ENCODE data around the gene CHST12.
A peak's percentile ranks its signal among the peaks of the same experiment; 100 is the strongest.
"Not testable (repeated sequence)": the region's sequence is repeated elsewhere in the genome, so short reads cannot be mapped to it uniquely, and the experiment has no call there.

CHST12 gene

GRCh38 chr7:2416650-2417049, 13.2 kb downstream of the CHST12 start:
- Histone ChIP-seq H3K27ac (no peak overlapping the region), H3K27me3 (no peaks in the 10 kb centered on the region), H3K9me3 (no peaks in the 10 kb centered on the region), H3K4me3 (no peak overlapping the region), H3K36me3 (no peaks in the 10 kb centered on the region), H3K4me1 (peaks cover 0 to 45% (median 18%) of the 10 kb centered on the region in 4 donors)
- DNase-seq = no peak
- intact Hi-C loops (cut with DNase I; ENCODE audit: low total_unique reads) = no loop called here
- TF ChIP-seq CTCF (IDR thresholded peaks at IDR 0.05) = no peak

DNA sequence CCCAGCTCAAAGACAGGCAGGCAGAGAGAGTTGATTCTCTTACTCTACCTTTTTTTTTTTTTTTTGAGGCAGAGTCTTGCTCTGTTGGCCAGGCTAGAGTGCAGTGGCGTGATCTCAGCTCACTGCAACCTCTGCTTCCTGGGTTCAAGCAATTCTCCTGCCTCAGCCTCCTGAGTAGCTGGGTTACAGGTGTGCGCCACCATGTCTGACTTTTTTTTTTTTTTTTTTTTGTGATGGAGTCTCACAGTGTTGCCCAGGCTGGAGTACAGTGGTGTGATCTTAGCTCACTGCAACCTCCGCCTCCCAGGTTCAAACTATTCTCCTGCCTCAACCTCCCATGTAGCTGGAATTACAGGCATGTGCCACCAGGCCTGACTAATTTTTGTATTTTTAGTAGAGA, 13.8 kb downstream of the CHST12 start:
- H3K36me3 ChIP-seq; H3K27me3 ChIP-seq; H3K9me3 ChIP-seq; intact Hi-C loops (cut with DNase I; ENCODE audit: low total_unique reads); H3K4me3 ChIP-seq; DNase-seq: not testable (repeated sequence)
- Histone ChIP-seq H3K27ac (peak overlapping the region in 1 of 2 donors; percentile 39), H3K4me1 (peaks cover 0 to 40% (median 16%) of the 10 kb centered on the region in 4 donors)

GRCh38 chr7:2417981-2418481, 14.6 kb downstream of the CHST12 start:
- intact Hi-C loops (cut with DNase I; ENCODE audit: low total_unique reads) = no loop called here
- Histone ChIP-seq H3K9me3 (no peaks in the 10 kb centered on the region), H3K4me1 (peaks cover 0 to 31% (median 8%) of the 10 kb centered on the region in 4 donors), H3K4me3 (no peak overlapping the region), H3K27ac (peak overlapping the region in 1 of 2 donors; percentile 39), H3K36me3 (peaks cover 0 to 4% (median 0%) of the 10 kb centered on the region in 3 donors), H3K27me3 (no peaks in the 10 kb centered on the region)
- TF ChIP-seq CTCF (IDR thresholded peaks at IDR 0.05) = no peak
- DNase-seq = peak in 1 of 2 donors; percentile 71

DNA sequence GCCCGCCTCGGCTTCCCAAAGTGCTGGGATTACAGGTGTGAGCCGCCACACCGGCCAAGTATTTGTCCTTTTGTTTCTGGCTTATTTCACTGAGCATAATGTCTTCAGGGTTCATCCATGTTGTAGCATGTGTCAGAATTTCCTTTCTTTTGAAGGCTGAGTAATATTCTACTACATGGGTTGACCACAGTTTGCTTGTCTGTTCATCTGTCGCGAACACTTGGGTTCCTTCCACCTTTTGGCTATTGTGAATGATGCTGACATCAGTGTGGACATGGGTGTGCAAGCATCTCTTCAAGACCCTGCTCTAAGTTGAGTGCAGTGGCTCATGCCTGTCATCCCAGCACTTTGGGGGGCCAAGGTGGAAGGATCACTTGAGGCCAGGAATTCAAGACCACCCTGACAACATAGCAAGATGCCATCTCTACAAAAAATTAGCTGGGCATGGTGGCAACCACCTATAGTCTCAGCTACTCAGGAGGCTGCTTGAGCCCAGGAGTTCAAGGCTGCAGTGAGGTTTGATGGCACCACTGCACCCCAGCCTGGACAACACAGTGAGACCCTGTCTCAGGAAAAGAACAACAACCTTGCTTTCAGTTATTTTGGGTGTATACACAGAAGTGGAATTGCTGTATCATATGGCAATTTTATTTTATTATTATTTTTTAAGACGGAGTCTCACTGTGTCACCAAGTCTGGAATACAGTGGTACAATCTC, 17.0 kb downstream of the CHST12 start:
- DNase-seq = no peak
- intact Hi-C loops (cut with DNase I; ENCODE audit: low total_unique reads) = no loop called here
- no peak for TF ChIP-seq CTCF (IDR thresholded peaks at IDR 0.05)
- no peak overlapping the region for H3K27ac ChIP-seq
- no peaks in the 10 kb centered on the region for H3K27me3 ChIP-seq
- peaks cover 0 to 4% (median 0%) of the 10 kb centered on the region in 3 donors for H3K36me3 ChIP-seq
- H3K4me3 ChIP-seq = no peak overlapping the region
- H3K4me1 ChIP-seq = peaks cover 0 to 16% (median 5%) of the 10 kb centered on the region in 4 donors
- H3K9me3 ChIP-seq = no peaks in the 10 kb centered on the region

DNA sequence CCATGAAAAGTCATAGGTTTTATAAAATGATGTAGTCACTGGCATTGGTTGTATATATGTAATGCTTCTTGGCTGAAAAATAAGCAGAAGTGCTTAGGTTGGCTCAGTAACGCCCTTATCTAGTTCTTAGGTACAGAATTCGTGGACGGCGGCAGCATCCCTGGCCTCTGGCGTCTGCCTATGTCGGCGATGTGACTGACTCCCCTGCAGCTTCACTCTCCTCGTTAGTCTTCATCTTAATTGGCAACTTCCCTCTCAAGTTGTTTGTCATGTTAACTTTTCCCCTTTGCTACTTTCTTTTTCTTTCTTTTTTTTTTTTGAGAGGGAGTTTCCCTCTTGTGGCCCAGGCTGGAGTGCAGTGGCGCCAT, 18.5 kb downstream of the CHST12 start:
- H3K9me3 ChIP-seq = no peaks in the 10 kb centered on the region
- H3K4me3 ChIP-seq = no peak overlapping the region
- no peak for TF ChIP-seq CTCF (IDR thresholded peaks at IDR 0.05)
- H3K27ac ChIP-seq = no peak overlapping the region
- H3K4me1 ChIP-seq = peaks cover 0 to 16% (median 5%) of the 10 kb centered on the region in 4 donors
- no peaks in the 10 kb centered on the region for H3K27me3 ChIP-seq
- no peak for DNase-seq
- peaks cover 0 to 4% (median 0%) of the 10 kb centered on the region in 3 donors for H3K36me3 ChIP-seq
- intact Hi-C loops (cut with DNase I; ENCODE audit: low total_unique reads) = no loop called here

DNA sequence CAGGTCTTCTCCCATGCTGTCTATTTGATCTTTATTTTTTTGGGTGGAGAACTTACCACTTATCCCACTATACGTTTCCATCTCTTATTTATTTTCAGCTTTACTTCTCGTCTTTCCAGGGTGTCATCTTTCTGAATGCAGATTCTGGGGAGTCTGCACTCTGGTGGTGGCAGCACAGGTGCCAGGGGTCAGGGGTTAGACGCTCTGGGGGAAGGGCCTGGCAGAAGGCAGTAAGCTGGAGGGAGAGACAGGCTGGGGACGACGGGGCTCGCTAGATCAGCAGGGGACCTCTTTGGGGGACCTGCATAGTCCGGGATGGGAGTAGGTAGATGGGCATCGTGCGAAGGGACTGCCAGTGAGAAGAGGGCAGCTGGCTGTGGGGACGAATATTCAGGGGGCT, 22.3 kb downstream of the CHST12 start:
- Histone ChIP-seq H3K4me3 (no peak overlapping the region), H3K4me1 (no peaks in the 10 kb centered on the region), H3K9me3 (no peaks in the 10 kb centered on the region), H3K27me3 (no peaks in the 10 kb centered on the region), H3K36me3 (peaks cover 0 to 4% (median 3%) of the 10 kb centered on the region in 3 donors), H3K27ac (no peak overlapping the region)
- DNase-seq = no peak
- TF ChIP-seq CTCF (IDR thresholded peaks at IDR 0.05) = no peak
- intact Hi-C loops (cut with DNase I; ENCODE audit: low total_unique reads) = no loop called here

Measured in tibial artery (tissue), 4 donors.